Measurements from ENCODE around the gene AP5S1. TPM values are rescaled to one million over a fixed set of nuclear protein-coding genes. Genes with fewer than 3 reads are reported as not detected.

Gene AP5S1
- total and polyA plus RNA-seq, 9 of the 15 experiments (the other 6 are each of a cell fraction or from before 2014, with no cell fraction given): 2.6 to 8.8 (median 4.4) TPM

- TF ChIP-seq ZNF740 (CRISPR knock-in tag; IDR thresholded peaks at IDR 0.05) (no peak), ZNF740 (tag; IDR thresholded peaks at IDR 0.05) (no peak), ZNF586 (CRISPR knock-in tag; conservative IDR thresholded peaks at IDR 0.05) (no peak), ZZZ3 (IDR thresholded peaks at IDR 0.05) (no peak), HMG20B (CRISPR knock-in tag; IDR thresholded peaks at IDR 0.05) (no peak), NRF1 (conservative IDR thresholded peaks at IDR 0.05 in 1 of 2, IDR thresholded peaks at IDR 0.05 in 1 of 2) (no peak), STAT5A (IDR thresholded peaks at IDR 0.05; ENCODE audit: borderline replicate concordance, low read length) (no peak)
These were observed 56.3 kb downstream of the AP5S1 start (continued) for GRCh38 chr20:3876676-3877075.

Other genes starting within 250 kb of the AP5S1 start
Only the 7 nearest of the 11 such genes appear.
- not detected in 2 replicates for gene HSPA12B, start 87.9 kb upstream of the AP5S1 start, total RNA-seq (2014; rRNA removed)
- not detected in 2 replicates for gene HSPA12B, start 87.9 kb upstream of the AP5S1 start, total RNA-seq (2014; rRNA removed; fragmentation: Illumina TruSeq; extraction: Trizol)
- not detected in 2 replicates for gene HSPA12B, start 87.9 kb upstream of the AP5S1 start, total RNA-seq (2015; rRNA removed; fragmentation: Illumina TruSeq; extraction: Trizol)
- gene HSPA12B, start 87.9 kb upstream of the AP5S1 start, total RNA-seq (2021): 0.07 TPM in 1 of 2 replicates, not detected in the other
- gene HSPA12B, start 87.9 kb upstream of the AP5S1 start, polyA plus RNA-seq (2011; rRNA removed): not detected in 2 replicates
- 0.03 TPM in 1 of 2 replicates, not detected in the other for gene HSPA12B, start 87.9 kb upstream of the AP5S1 start, polyA plus RNA-seq (2014; fragmentation: Illumina TruSeq; extraction: Trizol)
- gene HSPA12B, start 87.9 kb upstream of the AP5S1 start, polyA plus RNA-seq (2014; fragmentation: Nextera tagmentation; extraction: Ambion mirVana): not detected
- gene HSPA12B, start 87.9 kb upstream of the AP5S1 start, polyA plus RNA-seq (2014; rRNA removed): not detected in 2 replicates
- gene ADISSP, start 52.8 kb upstream of the AP5S1 start, total RNA-seq (2014; rRNA removed): 65.7 and 101 TPM in 2 replicates
- gene ADISSP, start 52.8 kb upstream of the AP5S1 start, total RNA-seq (2014; rRNA removed; fragmentation: Illumina TruSeq; extraction: Trizol): 12.2 and 16.3 TPM in 2 replicates
- 34.5 and 35.8 TPM in 2 replicates for gene ADISSP, start 52.8 kb upstream of the AP5S1 start, total RNA-seq (2015; rRNA removed; fragmentation: Illumina TruSeq; extraction: Trizol)
- 70.6 and 79.9 TPM in 2 replicates for gene ADISSP, start 52.8 kb upstream of the AP5S1 start, total RNA-seq (2021)
- gene ADISSP, start 52.8 kb upstream of the AP5S1 start, polyA plus RNA-seq (2011; rRNA removed): 22.8 and 42.8 TPM in 2 replicates
- gene ADISSP, start 52.8 kb upstream of the AP5S1 start, polyA plus RNA-seq (2014; fragmentation: Illumina TruSeq; extraction: Trizol): 23.4 and 63.9 TPM in 2 replicates
- gene ADISSP, start 52.8 kb upstream of the AP5S1 start, polyA plus RNA-seq (2014; fragmentation: Nextera tagmentation; extraction: Ambion mirVana): 1 to 10 TPM; 1.4 to 4.9 TPM
- gene ADISSP, start 52.8 kb upstream of the AP5S1 start, polyA plus RNA-seq (2014; rRNA removed): 37.2 and 53.4 TPM in 2 replicates
- not detected in 2 replicates for gene SPEF1, start 39.1 kb upstream of the AP5S1 start, total RNA-seq (2014; rRNA removed)
- gene SPEF1, start 39.1 kb upstream of the AP5S1 start, total RNA-seq (2014; rRNA removed; fragmentation: Illumina TruSeq; extraction: Trizol): not detected in 2 replicates
- not detected in 2 replicates for gene SPEF1, start 39.1 kb upstream of the AP5S1 start, total RNA-seq (2015; rRNA removed; fragmentation: Illumina TruSeq; extraction: Trizol)
- gene SPEF1, start 39.1 kb upstream of the AP5S1 start, total RNA-seq (2021): not detected in 2 replicates
- gene SPEF1, start 39.1 kb upstream of the AP5S1 start, polyA plus RNA-seq (2011; rRNA removed): 0.04 TPM in 1 of 2 replicates, not detected in the other
- gene SPEF1, start 39.1 kb upstream of the AP5S1 start, polyA plus RNA-seq (2014; fragmentation: Illumina TruSeq; extraction: Trizol): not detected in 2 replicates
- not detected for gene SPEF1, start 39.1 kb upstream of the AP5S1 start, polyA plus RNA-seq (2014; fragmentation: Nextera tagmentation; extraction: Ambion mirVana)
- not detected in 2 replicates for gene SPEF1, start 39.1 kb upstream of the AP5S1 start, polyA plus RNA-seq (2014; rRNA removed)
- gene CENPB, start 33.8 kb upstream of the AP5S1 start, total RNA-seq (2014; rRNA removed): 59.3 and 78.6 TPM in 2 replicates
- 11.4 and 15.0 TPM in 2 replicates for gene CENPB, start 33.8 kb upstream of the AP5S1 start, total RNA-seq (2014; rRNA removed; fragmentation: Illumina TruSeq; extraction: Trizol)
- 36.0 and 36.5 TPM in 2 replicates for gene CENPB, start 33.8 kb upstream of the AP5S1 start, total RNA-seq (2015; rRNA removed; fragmentation: Illumina TruSeq; extraction: Trizol)
- 61.7 and 70.8 TPM in 2 replicates for gene CENPB, start 33.8 kb upstream of the AP5S1 start, total RNA-seq (2021)
- 12.7 and 14.7 TPM in 2 replicates for gene CENPB, start 33.8 kb upstream of the AP5S1 start, polyA plus RNA-seq (2011; rRNA removed)
- 24.9 and 30.8 TPM in 2 replicates for gene CENPB, start 33.8 kb upstream of the AP5S1 start, polyA plus RNA-seq (2014; fragmentation: Illumina TruSeq; extraction: Trizol)
- under 1 TPM; 0.17 to 0.20 TPM for gene CENPB, start 33.8 kb upstream of the AP5S1 start, polyA plus RNA-seq (2014; fragmentation: Nextera tagmentation; extraction: Ambion mirVana)
- gene CENPB, start 33.8 kb upstream of the AP5S1 start, polyA plus RNA-seq (2014; rRNA removed): 26.1 and 28.9 TPM in 2 replicates
- 11.5 and 16.1 TPM in 2 replicates for gene CDC25B, start 24.2 kb upstream of the AP5S1 start, total RNA-seq (2014; rRNA removed)
- 5.9 and 7.2 TPM in 2 replicates for gene CDC25B, start 24.2 kb upstream of the AP5S1 start, total RNA-seq (2014; rRNA removed; fragmentation: Illumina TruSeq; extraction: Trizol)
- 7.8 and 9.3 TPM in 2 replicates for gene CDC25B, start 24.2 kb upstream of the AP5S1 start, total RNA-seq (2015; rRNA removed; fragmentation: Illumina TruSeq; extraction: Trizol)
- 31.4 and 35.7 TPM in 2 replicates for gene CDC25B, start 24.2 kb upstream of the AP5S1 start, total RNA-seq (2021)
- gene CDC25B, start 24.2 kb upstream of the AP5S1 start, polyA plus RNA-seq (2011; rRNA removed): 9.5 and 25.1 TPM in 2 replicates
- gene CDC25B, start 24.2 kb upstream of the AP5S1 start, polyA plus RNA-seq (2014; fragmentation: Illumina TruSeq; extraction: Trizol): 25.8 and 30.6 TPM in 2 replicates
- 1 to 10 TPM; 2.3 to 3.1 TPM for gene CDC25B, start 24.2 kb upstream of the AP5S1 start, polyA plus RNA-seq (2014; fragmentation: Nextera tagmentation; extraction: Ambion mirVana)
- 22.9 and 26.3 TPM in 2 replicates for gene CDC25B, start 24.2 kb upstream of the AP5S1 start, polyA plus RNA-seq (2014; rRNA removed)
- gene MAVS, start 26.3 kb downstream of the AP5S1 start, total RNA-seq (2014; rRNA removed): 9.4 and 14.0 TPM in 2 replicates
- 9.0 and 9.5 TPM in 2 replicates for gene MAVS, start 26.3 kb downstream of the AP5S1 start, total RNA-seq (2014; rRNA removed; fragmentation: Illumina TruSeq; extraction: Trizol)
- gene MAVS, start 26.3 kb downstream of the AP5S1 start, total RNA-seq (2015; rRNA removed; fragmentation: Illumina TruSeq; extraction: Trizol): 11.9 and 12.3 TPM in 2 replicates
- gene MAVS, start 26.3 kb downstream of the AP5S1 start, total RNA-seq (2021): 19.2 and 22.0 TPM in 2 replicates
- gene MAVS, start 26.3 kb downstream of the AP5S1 start, polyA plus RNA-seq (2011; rRNA removed): 11.3 and 17.5 TPM in 2 replicates
- gene MAVS, start 26.3 kb downstream of the AP5S1 start, polyA plus RNA-seq (2014; fragmentation: Illumina TruSeq; extraction: Trizol): 14.3 and 14.5 TPM in 2 replicates
- gene MAVS, start 26.3 kb downstream of the AP5S1 start, polyA plus RNA-seq (2014; fragmentation: Nextera tagmentation; extraction: Ambion mirVana): 1 to 10 TPM; 1.6 to 1.8 TPM
- 12.2 and 13.0 TPM in 2 replicates for gene MAVS, start 26.3 kb downstream of the AP5S1 start, polyA plus RNA-seq (2014; rRNA removed)
- gene PANK2, start 68.8 kb downstream of the AP5S1 start, total RNA-seq (2014; rRNA removed): 28.0 and 31.3 TPM in 2 replicates
- 43.5 and 50.4 TPM in 2 replicates for gene PANK2, start 68.8 kb downstream of the AP5S1 start, total RNA-seq (2014; rRNA removed; fragmentation: Illumina TruSeq; extraction: Trizol)
- 31.6 and 36.1 TPM in 2 replicates for gene PANK2, start 68.8 kb downstream of the AP5S1 start, total RNA-seq (2015; rRNA removed; fragmentation: Illumina TruSeq; extraction: Trizol)
- 29.2 and 34.2 TPM in 2 replicates for gene PANK2, start 68.8 kb downstream of the AP5S1 start, total RNA-seq (2021)
- 39.0 and 39.3 TPM in 2 replicates for gene PANK2, start 68.8 kb downstream of the AP5S1 start, polyA plus RNA-seq (2011; rRNA removed)
- gene PANK2, start 68.8 kb downstream of the AP5S1 start, polyA plus RNA-seq (2014; fragmentation: Illumina TruSeq; extraction: Trizol): 28.5 and 31.4 TPM in 2 replicates
- gene PANK2, start 68.8 kb downstream of the AP5S1 start, polyA plus RNA-seq (2014; fragmentation: Nextera tagmentation; extraction: Ambion mirVana): 10 to 100 TPM; 14.9 to 16.3 TPM
- gene PANK2, start 68.8 kb downstream of the AP5S1 start, polyA plus RNA-seq (2014; rRNA removed): 25.3 and 29.4 TPM in 2 replicates

Data from K562 (cell line).